Endothelial cell of umbilical vein (primary cell): ENCODE results near the gene MYBBP1A.

Source experiments
- EZH2 ChIP-seq: IDR thresholded peaks from 2 replicates; pipeline ENCODE4 v1.6.1; 2012; ENCODE audit warnings: borderline replicate concordance, low read depth, mild to moderate bottlenecking, moderate library complexity, low read length, inconsistent platforms; ENCODE audit not compliant: severe bottlenecking
- GATA2 ChIP-seq: IDR thresholded peaks from 2 replicates; pipeline ENCODE4 v1.7.0; 2011; ENCODE audit warnings: low read depth, mild to moderate bottlenecking, moderate library complexity, mixed read lengths, low read length; ENCODE audit not compliant: insufficient read length, insufficient read depth
- JUN ChIP-seq: IDR thresholded peaks from 2 replicates; pipeline ENCODE4 v1.6.1; 2011; ENCODE audit warnings: borderline replicate concordance, low read depth; ENCODE audit not compliant: insufficient read length, insufficient read depth
- POLR2A ChIP-seq: IDR thresholded peaks from 2 replicates; pipeline ENCODE4 v1.6.1; 2012; ENCODE audit warnings: low read depth, mild to moderate bottlenecking, control low read depth, low read length
- POLR2AphosphoS5 ChIP-seq: IDR thresholded peaks from 2 replicates; pipeline ENCODE4 v1.6.1; 2012; ENCODE audit warnings: low read depth, mild to moderate bottlenecking, control low read depth, low read length, moderate library complexity; ENCODE audit not compliant: insufficient read depth
- TF ChIP-seq, protein P1 (sequence below), 2 donors: IDR thresholded peaks; 1 replicate in 1 of 2; 2 replicates in 1 of 2; pipeline ENCODE4 v1.5.1; 2011; ENCODE audit warnings: low read length in 2 of 2, mild to moderate bottlenecking in 2 of 2, moderate library complexity in 2 of 2, control low read depth in 1 of 2, inconsistent platforms in 1 of 2, low read depth in 1 of 2; ENCODE audit not compliant: insufficient read depth in 1 of 2; ENCODE audit errors: extremely low read depth in 1 of 2
- TF ChIP-seq, protein P2 (sequence below): IDR thresholded peaks from 2 replicates; pipeline ENCODE4 v1.6.1; 2011; ENCODE audit not compliant: insufficient read depth, insufficient read length

DNA sequence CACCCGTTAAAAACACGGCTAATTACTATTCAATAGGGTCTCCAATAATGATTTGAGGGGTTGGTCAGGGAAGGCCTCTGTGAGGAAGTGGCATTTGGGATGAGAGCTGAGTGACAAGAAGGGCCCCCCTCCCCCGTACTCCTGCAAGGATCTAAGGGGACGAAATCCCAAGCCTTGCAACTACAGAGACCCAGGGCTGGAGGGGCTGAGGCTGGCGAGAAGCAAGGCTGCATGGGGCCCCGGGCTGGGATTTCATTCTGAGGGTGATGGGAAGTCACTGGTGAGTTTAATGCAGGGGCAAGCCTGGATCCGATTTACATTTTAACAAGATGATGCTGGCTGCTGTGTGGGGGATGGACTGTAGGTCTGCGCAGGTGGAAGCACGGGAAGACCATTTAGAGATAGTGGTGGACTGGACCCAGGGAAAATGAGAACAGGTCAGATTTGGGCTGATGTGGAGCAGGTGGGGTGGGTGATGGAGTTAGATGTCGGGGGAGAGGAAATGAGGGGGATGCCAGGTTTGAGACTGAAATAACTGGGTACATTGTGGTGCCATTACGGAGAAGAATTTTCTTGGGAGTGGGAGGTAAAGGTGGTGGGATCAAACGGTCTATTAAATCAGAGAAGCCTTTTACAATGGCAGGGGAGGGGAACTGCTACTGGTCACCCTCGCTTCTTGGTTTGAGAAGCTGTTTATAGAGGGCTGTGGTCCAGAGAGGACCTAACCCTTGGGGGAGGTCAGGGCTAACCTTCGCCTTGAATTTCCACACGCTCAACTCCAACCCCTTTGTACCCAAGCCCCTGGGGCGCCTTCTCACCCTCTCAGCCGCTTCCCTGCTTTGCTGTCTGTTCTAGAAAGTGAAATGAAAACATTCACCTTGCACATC lies 932 bp upstream of the MYBBP1A start:
- TF ChIP-seq, protein P1, sequence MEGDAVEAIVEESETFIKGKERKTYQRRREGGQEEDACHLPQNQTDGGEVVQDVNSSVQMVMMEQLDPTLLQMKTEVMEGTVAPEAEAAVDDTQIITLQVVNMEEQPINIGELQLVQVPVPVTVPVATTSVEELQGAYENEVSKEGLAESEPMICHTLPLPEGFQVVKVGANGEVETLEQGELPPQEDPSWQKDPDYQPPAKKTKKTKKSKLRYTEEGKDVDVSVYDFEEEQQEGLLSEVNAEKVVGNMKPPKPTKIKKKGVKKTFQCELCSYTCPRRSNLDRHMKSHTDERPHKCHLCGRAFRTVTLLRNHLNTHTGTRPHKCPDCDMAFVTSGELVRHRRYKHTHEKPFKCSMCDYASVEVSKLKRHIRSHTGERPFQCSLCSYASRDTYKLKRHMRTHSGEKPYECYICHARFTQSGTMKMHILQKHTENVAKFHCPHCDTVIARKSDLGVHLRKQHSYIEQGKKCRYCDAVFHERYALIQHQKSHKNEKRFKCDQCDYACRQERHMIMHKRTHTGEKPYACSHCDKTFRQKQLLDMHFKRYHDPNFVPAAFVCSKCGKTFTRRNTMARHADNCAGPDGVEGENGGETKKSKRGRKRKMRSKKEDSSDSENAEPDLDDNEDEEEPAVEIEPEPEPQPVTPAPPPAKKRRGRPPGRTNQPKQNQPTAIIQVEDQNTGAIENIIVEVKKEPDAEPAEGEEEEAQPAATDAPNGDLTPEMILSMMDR (IDR thresholded peaks at IDR 0.05; ENCODE audit: extremely low read depth in 1 of 2, insufficient read depth in 1 of 2, low read depth in 1 of 2, low read length in 2 of 2): no peak
- no peak for TF ChIP-seq POLR2AphosphoS5
- no peak for TF ChIP-seq EZH2
- TF ChIP-seq, protein P2, sequence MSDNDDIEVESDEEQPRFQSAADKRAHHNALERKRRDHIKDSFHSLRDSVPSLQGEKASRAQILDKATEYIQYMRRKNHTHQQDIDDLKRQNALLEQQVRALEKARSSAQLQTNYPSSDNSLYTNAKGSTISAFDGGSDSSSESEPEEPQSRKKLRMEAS: no peak
- no peak for TF ChIP-seq POLR2A
- TF ChIP-seq JUN: no peak
- no peak for TF ChIP-seq GATA2
